Keratinocyte (primary cell): ENCODE data around the gene UBE2N. TPM values are rescaled to one million over a fixed set of nuclear protein-coding genes. Genes with fewer than 3 reads are reported as not detected.

Experiments used
- DNase-seq: peaks from one replicate; pipeline ENCODE4 v3.0.0-alpha.2; 2011; ENCODE audit warnings: low read depth, missing footprints, low spot score
- FAIRE-seq: peaks from 2 replicates; lab custom pipeline; 2011; peaks lifted over from hg19 to GRCh38; lab: Jason Lieb, UNC
- H2AFZ ChIP-seq: 2 replicates; pipeline ENCODE4 v1.6.0; 2012; ENCODE audit warnings: low read length, control low read depth, inconsistent platforms; ENCODE audit not compliant: control insufficient read depth
- H3K27ac ChIP-seq: 2 replicates; pipeline ENCODE4 v1.5.1; 2011; ENCODE audit warnings: low read length; ENCODE audit not compliant: control insufficient read depth, insufficient read depth
- H3K27me3 ChIP-seq: 3 replicates; pipeline ENCODE4 v1.6.0; 2011; ENCODE audit warnings: low read length; ENCODE audit not compliant: control insufficient read depth, insufficient read depth; ENCODE audit errors: extremely low read depth
- H3K36me3 ChIP-seq, 2 experiments: 2 replicates in 1 of 2; 3 replicates in 1 of 2; pipeline ENCODE4 v1.5.1; 2011; ENCODE audit warnings: low read length in 2 of 2, mild to moderate bottlenecking in 1 of 2; ENCODE audit not compliant: control insufficient read depth in 2 of 2, insufficient read depth in 2 of 2; ENCODE audit errors: extremely low read depth in 1 of 2
- H3K4me1 ChIP-seq: 3 replicates; pipeline ENCODE4 v1.5.1; 2011; ENCODE audit warnings: low read length; ENCODE audit not compliant: control insufficient read depth, insufficient read depth; ENCODE audit errors: extremely low read depth
- H3K4me2 ChIP-seq: 3 replicates; pipeline ENCODE4 v1.6.0; 2011; ENCODE audit warnings: low read depth, low read length; ENCODE audit not compliant: control insufficient read depth, insufficient read depth; ENCODE audit errors: extremely low read depth
- H3K4me3 ChIP-seq, 3 experiments: fragments of 200-600 bp in 1 of 3; sonication (generic) in 1 of 3; 2 replicates in 2 of 3; 3 replicates in 1 of 3; pipeline ENCODE4 v1.5.1; 2011 to 2016; ENCODE audit warnings: low read length in 3 of 3, mild to moderate bottlenecking in 3 of 3, control low read depth in 2 of 3, inconsistent platforms in 1 of 3, low read depth in 1 of 3, mixed read lengths in 1 of 3, mixed run types in 1 of 3, moderate library complexity in 1 of 3; ENCODE audit not compliant: control insufficient read depth in 2 of 3, insufficient read depth in 2 of 3; ENCODE audit errors: extremely low read depth in 1 of 3
- H3K79me2 ChIP-seq: 2 replicates; pipeline ENCODE4 v1.6.0; 2012; ENCODE audit warnings: low read length; ENCODE audit not compliant: control insufficient read depth, insufficient read depth
- H3K9ac ChIP-seq: 3 replicates; pipeline ENCODE4 v1.6.0; 2011; ENCODE audit warnings: low read length; ENCODE audit not compliant: control insufficient read depth, insufficient read depth; ENCODE audit errors: extremely low read depth
- H3K9me1 ChIP-seq: 3 replicates; pipeline ENCODE4 v1.6.0; 2011; ENCODE audit warnings: low read length; ENCODE audit not compliant: control insufficient read depth, insufficient read depth; ENCODE audit errors: extremely low read depth
- H3K9me3 ChIP-seq: 2 replicates; pipeline ENCODE4 v1.5.1; 2012; ENCODE audit warnings: low read depth, low read length; ENCODE audit not compliant: control insufficient read depth
- H4K20me1 ChIP-seq: 3 replicates; pipeline ENCODE4 v1.6.0; 2011; ENCODE audit warnings: low read length; ENCODE audit not compliant: control insufficient read depth, insufficient read depth; ENCODE audit errors: extremely low read depth
- EZH2 ChIP-seq: IDR thresholded peaks from one replicate; pipeline ENCODE4 v1.6.1; 2012; ENCODE audit warnings: inconsistent platforms, mild to moderate bottlenecking, low read length, moderate library complexity
- dilution Hi-C: fragments of 300-500 bp; cut with MboI; formaldehyde crosslinking; loops from one replicate; pipeline ENCODE4 v1.7.0; 2020; ENCODE audit warnings: low sequenced_read_pairs; ENCODE audit not compliant: extremely low pct_ligation_motif_present
- polyA plus RNA-seq, 5 experiments: library from polyadenylated mRNA; depleted of rRNA in 3 of 5; stranded (reverse) in 3 of 5; stranded (forward) in 1 of 5; unstranded in 1 of 5; fragments of >200 nt; gene quantifications; 1 replicate in 1 of 5; 2 replicates in 3 of 5; 3 replicates in 1 of 5; pipeline versions ENCODE4 v1.2.1 to v1.2.3, GENCODE V29; 2011 to 2012; ENCODE audit warnings: missing spikeins in 2 of 5, low read depth in 1 of 5, low replicate concordance in 1 of 5
- TF ChIP-seq, protein P1 (sequence below), 3 experiments: IDR thresholded peaks in 1 of 3; conservative IDR thresholded peaks in 1 of 3; optimal IDR thresholded peaks in 1 of 3; 2 replicates in 2 of 3; 3 replicates in 1 of 3; pipeline versions ENCODE3 to v1.5.1; 2011; ENCODE audit warnings: low read length in 3 of 3, mild to moderate bottlenecking in 3 of 3, moderate library complexity in 2 of 3, control low read depth in 1 of 3, inconsistent platforms in 1 of 3; ENCODE audit not compliant: insufficient read depth in 2 of 3; ENCODE audit errors: extremely low read depth in 1 of 3

UBE2N gene
- polyA plus RNA-seq, 1 donor (not counting 4 experiments of a cell fraction or from before 2014, with no cell fraction given) = 218 TPM

DNA sequence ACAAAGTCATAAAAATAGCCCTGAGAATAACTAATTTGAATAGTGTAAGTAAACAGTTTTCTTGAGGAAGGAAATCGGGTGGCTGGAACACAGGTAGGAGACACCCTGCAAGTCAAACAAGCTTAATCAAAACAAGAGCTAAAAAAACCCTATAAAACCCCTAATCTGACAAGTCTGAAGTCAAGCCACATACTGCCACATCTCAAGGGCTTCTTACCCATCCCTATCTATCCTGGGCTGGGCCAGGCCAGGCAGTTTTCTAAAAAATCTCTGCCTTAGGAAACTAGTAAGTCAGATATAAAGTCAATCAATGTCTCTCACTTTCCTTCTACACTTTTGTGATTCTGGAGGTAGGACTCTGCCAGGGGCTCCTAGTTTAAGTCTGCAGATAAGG, 15.3 kb downstream of the UBE2N start:
- Histone ChIP-seq H3K4me2 (no peak overlapping the region), H3K4me1 (peaks cover 21% of the 10 kb centered on the region), H3K36me3 (peaks cover 0 to 6% of the 10 kb centered on the region in 2 experiments), H3K4me3 (no peak overlapping the region), H3K79me2 (peaks cover 97% of the 10 kb centered on the region), H2AFZ (no peak overlapping the region), H3K9ac (no peak overlapping the region), H3K9me3 (no peaks in the 10 kb centered on the region), H3K27me3 (no peaks in the 10 kb centered on the region), H3K27ac (no peak overlapping the region), H4K20me1 (peaks cover 24% of the 10 kb centered on the region), H3K9me1 (no peaks in the 10 kb centered on the region)
- TF ChIP-seq EZH2 = no peak
- TF ChIP-seq, protein P1, sequence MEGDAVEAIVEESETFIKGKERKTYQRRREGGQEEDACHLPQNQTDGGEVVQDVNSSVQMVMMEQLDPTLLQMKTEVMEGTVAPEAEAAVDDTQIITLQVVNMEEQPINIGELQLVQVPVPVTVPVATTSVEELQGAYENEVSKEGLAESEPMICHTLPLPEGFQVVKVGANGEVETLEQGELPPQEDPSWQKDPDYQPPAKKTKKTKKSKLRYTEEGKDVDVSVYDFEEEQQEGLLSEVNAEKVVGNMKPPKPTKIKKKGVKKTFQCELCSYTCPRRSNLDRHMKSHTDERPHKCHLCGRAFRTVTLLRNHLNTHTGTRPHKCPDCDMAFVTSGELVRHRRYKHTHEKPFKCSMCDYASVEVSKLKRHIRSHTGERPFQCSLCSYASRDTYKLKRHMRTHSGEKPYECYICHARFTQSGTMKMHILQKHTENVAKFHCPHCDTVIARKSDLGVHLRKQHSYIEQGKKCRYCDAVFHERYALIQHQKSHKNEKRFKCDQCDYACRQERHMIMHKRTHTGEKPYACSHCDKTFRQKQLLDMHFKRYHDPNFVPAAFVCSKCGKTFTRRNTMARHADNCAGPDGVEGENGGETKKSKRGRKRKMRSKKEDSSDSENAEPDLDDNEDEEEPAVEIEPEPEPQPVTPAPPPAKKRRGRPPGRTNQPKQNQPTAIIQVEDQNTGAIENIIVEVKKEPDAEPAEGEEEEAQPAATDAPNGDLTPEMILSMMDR (optimal IDR thresholded peaks at IDR 0.05 in 1 of 3, IDR thresholded peaks at IDR 0.05 in 1 of 3, conservative IDR thresholded peaks at IDR 0.05 in 1 of 3; ENCODE audit: extremely low read depth in 1 of 3, insufficient read depth in 2 of 3, low read length in 3 of 3) = no peak
- DNase-seq (no peak), FAIRE-seq (no peak)
- dilution Hi-C loops = no loop called here

DNA sequence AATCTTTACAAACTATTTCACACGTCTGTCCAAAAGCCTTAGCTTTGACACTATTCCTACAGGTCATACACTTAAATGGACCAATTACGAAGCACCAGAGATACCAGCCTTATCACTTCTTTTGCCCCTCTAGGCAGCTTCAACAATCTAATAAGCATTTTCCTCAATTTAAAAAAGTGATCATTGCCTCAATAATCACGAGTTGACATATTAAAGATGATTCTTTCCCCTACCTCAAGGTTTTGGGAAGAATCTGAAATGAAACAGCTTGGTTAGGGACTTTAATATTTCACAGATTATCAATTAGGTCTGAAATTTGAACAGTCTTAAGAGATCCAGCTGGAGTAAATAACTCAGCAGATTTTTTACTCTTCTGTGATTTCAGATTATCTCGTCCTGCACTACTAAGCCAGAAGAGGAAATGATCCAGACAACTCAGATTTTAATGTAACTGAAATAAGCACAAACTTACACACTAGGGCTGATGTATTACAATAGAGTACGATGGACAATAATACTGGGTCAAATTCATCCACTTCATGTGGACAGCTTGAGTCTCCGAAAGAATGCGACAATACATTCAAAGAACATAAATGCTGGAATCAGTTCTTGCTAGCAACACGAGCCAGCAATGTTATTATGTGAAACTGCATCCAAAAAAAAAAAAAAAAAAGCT, 15.9 kb downstream of the UBE2N start:
- Histone ChIP-seq H3K9me1 (no peaks in the 10 kb centered on the region), H3K9ac (no peak overlapping the region), H4K20me1 (peaks cover 24% of the 10 kb centered on the region), H2AFZ (no peak overlapping the region), H3K4me1 (peaks cover 21% of the 10 kb centered on the region), H3K27ac (no peak overlapping the region), H3K4me3 (no peak overlapping the region), H3K4me2 (no peak overlapping the region), H3K27me3 (no peaks in the 10 kb centered on the region), H3K9me3 (no peaks in the 10 kb centered on the region), H3K79me2 (peaks cover 98% of the 10 kb centered on the region), H3K36me3 (peaks cover 0 to 6% of the 10 kb centered on the region in 2 experiments)
- DNase-seq (no peak), FAIRE-seq (no peak)
- TF ChIP-seq, protein P1 (optimal IDR thresholded peaks at IDR 0.05 in 1 of 3, IDR thresholded peaks at IDR 0.05 in 1 of 3, conservative IDR thresholded peaks at IDR 0.05 in 1 of 3; ENCODE audit: extremely low read depth in 1 of 3, insufficient read depth in 2 of 3, low read length in 3 of 3) = no peak
- no peak for TF ChIP-seq EZH2
- dilution Hi-C loops = no loop called here
